Skin of body (tissue), 2 donors: Measurements from ENCODE around the gene C4A. TPM values are rescaled to one million over a fixed set of nuclear protein-coding genes. Genes with fewer than 3 reads are reported as not detected.
"Not testable (repeated sequence)": the region's sequence is repeated elsewhere in the genome, so short reads cannot be mapped to it uniquely, and the experiment has no call there.

Source experiments
- DNase-seq: peaks from one replicate; lab custom pipeline; 2025; lab: John Stamatoyannopoulos, UW
- total RNA-seq: library from RNA; depleted of rRNA; stranded (reverse); fragments of >200 nt; gene quantifications from one replicate; pipeline ENCODE4 v1.2.3, GENCODE V29; 2014

The C4A gene
- total RNA-seq, 1 donor from 2014 or later, result 5.8 TPM

GRCh38 chr6:32022100-32022499 lies 40.2 kb downstream of the C4A start:
- not testable (repeated sequence) for DNase-seq

GRCh38 chr6:32028631-32029030 lies 46.8 kb downstream of the C4A start:
- not testable (repeated sequence) for DNase-seq

GRCh38 chr6:32029553-32029952 lies 47.7 kb downstream of the C4A start:
- not testable (repeated sequence) for DNase-seq

GRCh38 chr6:32035283-32036013 lies 53.6 kb downstream of the C4A start:
- DNase-seq, result not testable (repeated sequence)

GRCh38 chr6:32037136-32037535 lies 55.3 kb downstream of the C4A start:
- DNase-seq, result not testable (repeated sequence)

- DNase-seq, result not testable (repeated sequence)
These were observed 56.0 kb downstream of the C4A start, which contains the start of gene CYP21A2 for GRCh38 chr6:32037598-32038524. TSS of gene CYP21A2 (plus strand) at chr6:32038415. CDS start at chr6:32038423, 8 bp downstream.

GRCh38 chr6:32038878-32039277 lies 57.0 kb downstream of the C4A start:
- DNase-seq, result not testable (repeated sequence)

- DNase-seq, result not testable (repeated sequence)
These were observed 57.7 kb downstream of the C4A start for GRCh38 chr6:32039321-32040274.

GRCh38 chr6:32040299-32041049 lies 58.6 kb downstream of the C4A start:
- not testable (repeated sequence) for DNase-seq

GRCh38 chr6:32041050-32041321 lies 59.1 kb downstream of the C4A start:
- DNase-seq, result not testable (repeated sequence)

GRCh38 chr6:32041385-32041784 lies 59.5 kb downstream of the C4A start:
- DNase-seq, result not testable (repeated sequence)

- DNase-seq, result not testable (repeated sequence)
These were observed 60.4 kb downstream of the C4A start for GRCh38 chr6:32042276-32042675.

GRCh38 chr6:32043589-32044380 lies 61.9 kb downstream of the C4A start:
- DNase-seq, result not testable (repeated sequence)

- DNase-seq, result not testable (repeated sequence)
These were observed 63.1 kb downstream of the C4A start for GRCh38 chr6:32044916-32045315.

GRCh38 chr6:32045811-32046449 lies 64.1 kb downstream of the C4A start:
- no peak for DNase-seq

GRCh38 chr6:32046450-32047083 lies 64.7 kb downstream of the C4A start:
- peak; percentile 64 for DNase-seq

GRCh38 chr6:32047084-32047478 lies 65.2 kb downstream of the C4A start:
- peak; percentile 19 for DNase-seq

GRCh38 chr6:32047539-32047854 lies 65.6 kb downstream of the C4A start:
- DNase-seq, result no peak
